GM12878 (cell line): ENCODE results near the gene TAAR9. TPM values are rescaled to one million over a fixed set of nuclear protein-coding genes. Genes with fewer than 3 reads are reported as not detected.
A peak's percentile ranks its signal among the peaks of the same experiment; 100 is the strongest.

Experiments
- ATAC-seq: fragments of 200-7000 bp; cut with Tn5 transposase; 3 replicates; pipeline ENCODE4 v1.9.1; 2020; ENCODE audit warnings: mild to moderate bottlenecking, moderate library complexity
- BruUV-seq: library from RNA; stranded (reverse); fragments of 400-500 nt; replicated peaks from 2 replicates; lab custom pipeline; 2021; lab: Mats Ljungman, UMichigan
- CTCF ChIA-PET: fragments of 300-600 bp; sonication (Branson Sonifier 250); formaldehyde crosslinking; extraction: SDS; loops from one replicate; lab custom pipeline; 2021; ENCODE audit warnings: inconsistent platforms; lab: Yijun Ruan, JAX
- POLR2A ChIA-PET: fragments of 350-600 bp; formaldehyde crosslinking; extraction: SDS; loops from one replicate; lab custom pipeline; 2021; ENCODE audit warnings: inconsistent platforms; lab: Charles Lee
- RAD21 ChIA-PET: fragments of 300-600 bp; sonication (Branson Sonifier 250); formaldehyde crosslinking; loops from one replicate; lab custom pipeline; 2023; ENCODE audit warnings: antibody characterized with exemption; ENCODE audit not compliant: unreplicated experiment; lab: Charles Lee
- SMC1A ChIA-PET: fragments of 300-600 bp; sonication (Branson Sonifier 250); formaldehyde crosslinking; loops from one replicate; lab custom pipeline; 2023; ENCODE audit not compliant: unreplicated experiment, uncharacterized antibody; lab: Charles Lee
- DNase-seq: peaks from one replicate; pipeline ENCODE4 v3.0.0-alpha.2; 2011; ENCODE audit warnings: low read depth, low spot score
- FAIRE-seq: peaks from 3 replicates; lab custom pipeline; 2011; peaks lifted over from hg19 to GRCh38; lab: Jason Lieb, UNC
- H2AFZ ChIP-seq: 2 replicates; pipeline ENCODE4 v1.6.0; 2011; ENCODE audit warnings: low read depth, low read length, control low read depth; ENCODE audit not compliant: control insufficient read depth
- H3K27ac ChIP-seq: 2 replicates; pipeline ENCODE4 v1.5.1; 2011; ENCODE audit warnings: control low read depth; ENCODE audit not compliant: control insufficient read depth, insufficient read depth
- H3K27me3 ChIP-seq, 2 experiments: replicated peaks in 1 of 2; 2 replicates each; pipeline versions ENCODE4 v1.6.0 to v1.6.1; 2011; ENCODE audit warnings: low read length in 1 of 2; ENCODE audit not compliant: control insufficient read depth in 2 of 2, insufficient read depth in 2 of 2
- H3K36me3 ChIP-seq, 2 experiments: 2 replicates each; pipeline ENCODE4 v1.5.1; 2011; ENCODE audit warnings: low read length in 1 of 2; ENCODE audit not compliant: control insufficient read depth in 2 of 2, insufficient read depth in 2 of 2
- H3K4me1 ChIP-seq: 2 replicates; pipeline ENCODE4 v1.6.1; 2011; ENCODE audit warnings: mild to moderate bottlenecking, low read length, moderate library complexity, mixed read lengths; ENCODE audit not compliant: control insufficient read depth, insufficient read depth
- H3K4me2 ChIP-seq: 2 replicates; pipeline ENCODE4 v1.6.0; 2011; ENCODE audit warnings: control low read depth; ENCODE audit not compliant: control insufficient read depth, insufficient read depth
- H3K4me3 ChIP-seq: fragments of 200-600 bp; sonication (generic); 2 replicates; pipeline ENCODE4 v1.5.1; 2016
- H3K79me2 ChIP-seq: 2 replicates; pipeline ENCODE4 v1.6.0; 2011; ENCODE audit warnings: low read length; ENCODE audit not compliant: control insufficient read depth, insufficient read depth
- H3K9ac ChIP-seq: 2 replicates; pipeline ENCODE4 v1.8.0; 2011; ENCODE audit warnings: low read length, control low read depth, mixed read lengths; ENCODE audit not compliant: control insufficient read depth, insufficient read depth
- H3K9me3 ChIP-seq: replicated peaks from 3 replicates; pipeline ENCODE4 v1.5.1; 2011; ENCODE audit warnings: mild to moderate bottlenecking, low read length; ENCODE audit not compliant: control insufficient read depth, insufficient read depth
- H4K20me1 ChIP-seq: 2 replicates; pipeline ENCODE4 v1.6.0; 2011; ENCODE audit not compliant: control insufficient read depth, insufficient read depth
- CBX5 ChIP-seq: sonication (generic); IDR thresholded peaks from 2 replicates; pipeline ENCODE4 v1.6.1; 2016; ENCODE audit warnings: low read depth, moderate library complexity, mild to moderate bottlenecking, inconsistent platforms
- CEBPB ChIP-seq, 2 experiments: fragments of 150-350 bp in 1 of 2; IDR thresholded peaks; 2 replicates each; pipeline ENCODE4 v1.6.1; 2012 to 2014; ENCODE audit warnings: low read depth in 2 of 2, low read length in 2 of 2, borderline replicate concordance in 1 of 2, inconsistent platforms in 1 of 2
- CREB1 ChIP-seq: IDR thresholded peaks from 2 replicates; pipeline ENCODE4 v1.6.1; 2012; ENCODE audit warnings: low read depth, mild to moderate bottlenecking, inconsistent platforms
- E4F1 ChIP-seq: fragments of 450-650 bp; IDR thresholded peaks from 2 replicates; pipeline ENCODE4 v1.6.1; 2018; ENCODE audit warnings: borderline replicate concordance, mild to moderate bottlenecking; ENCODE audit not compliant: partially characterized antibody
- EZH2 ChIP-seq: IDR thresholded peaks from 2 replicates; pipeline ENCODE4 v1.6.1; 2012; ENCODE audit warnings: low read depth, mild to moderate bottlenecking, control low read depth, inconsistent platforms, low read length, borderline replicate concordance; ENCODE audit not compliant: control insufficient read depth
- GATAD2B ChIP-seq: fragments of 450-650 bp; conservative IDR thresholded peaks from 2 replicates; pipeline ENCODE4 v1.6.1; 2017; ENCODE audit warnings: low read depth, mild to moderate bottlenecking, moderate library complexity
- MYB ChIP-seq: fragments of 150-350 bp; IDR thresholded peaks from 2 replicates; pipeline ENCODE4 v1.6.1; 2014; ENCODE audit warnings: mild to moderate bottlenecking, low read depth, low read length, borderline replicate concordance
- NFIC ChIP-seq: IDR thresholded peaks from 2 replicates; pipeline ENCODE4 v1.6.1; 2012; ENCODE audit warnings: low read depth, mild to moderate bottlenecking, inconsistent platforms, low read length, moderate library complexity
- NKRF ChIP-seq: fragments of 450-650 bp; conservative IDR thresholded peaks from 2 replicates; pipeline ENCODE4 v1.6.1; 2017; ENCODE audit warnings: mild to moderate bottlenecking, moderate library complexity
- PML ChIP-seq: IDR thresholded peaks from 2 replicates; pipeline ENCODE4 v1.6.1; 2012; ENCODE audit warnings: low read length, inconsistent platforms
- SMAD1 ChIP-seq: fragments of 450-650 bp; IDR thresholded peaks from 2 replicates; pipeline ENCODE4 v1.6.1; 2018; ENCODE audit warnings: mild to moderate bottlenecking, low read depth; ENCODE audit not compliant: partially characterized antibody
- SMAD5 ChIP-seq: IDR thresholded peaks from 2 replicates; pipeline ENCODE4 v1.6.1; 2016; ENCODE audit warnings: antibody characterized with exemption, low read depth
- STAT1 ChIP-seq: fragments of 450-650 bp; conservative IDR thresholded peaks from 2 replicates; pipeline ENCODE4 v1.6.1; 2014; ENCODE audit warnings: antibody characterized with exemption, mild to moderate bottlenecking
- TAF1 ChIP-seq: IDR thresholded peaks from 2 replicates; pipeline ENCODE4 v1.6.1; 2011; ENCODE audit warnings: mild to moderate bottlenecking, low read depth, low read length, borderline replicate concordance
- TCF12 ChIP-seq: IDR thresholded peaks from 2 replicates; pipeline ENCODE4 v1.6.1; 2011; ENCODE audit warnings: low read depth, mild to moderate bottlenecking, low read length
- YY1 ChIP-seq: IDR thresholded peaks from 2 replicates; pipeline ENCODE4 v1.6.1; 2011; ENCODE audit warnings: low read depth, mild to moderate bottlenecking, low read length
- ZNF384 ChIP-seq: IDR thresholded peaks from 2 replicates; pipeline ENCODE4 v1.6.1; 2012; ENCODE audit warnings: low read depth, mild to moderate bottlenecking, low read length, improper control_type of control experiment, borderline replicate concordance
- ZZZ3 ChIP-seq: IDR thresholded peaks from 2 replicates; pipeline ENCODE4 v1.6.1; 2011; ENCODE audit warnings: low read depth; ENCODE audit not compliant: control insufficient read depth, insufficient read length
- WGBS: methylation state at CpG from one replicate; pipeline ENCODE4 v1.1.6; 2016; ENCODE audit warnings: low lambda C conversion rate; ENCODE audit not compliant: insufficient replicate concordance, insufficient coverage; ENCODE audit errors: missing lambda C conversion rate; 5-methylcytosine and 5-hydroxymethylcytosine counted together
- in situ Hi-C: fragments of 300-500 bp; cut with MboI; formaldehyde crosslinking; loops from 9 replicates; pipeline ENCODE4 v1.14.3; 2018; ENCODE audit warnings: mixed read lengths
- intact Hi-C: fragments of 100-400 bp; cut with micrococcal nuclease; formaldehyde crosslinking; loops from one replicate; pipeline ENCODE4 v1.14.2; 2022; ENCODE audit not compliant: unreplicated experiment
- polyA plus RNA-seq, 11 experiments: library from polyadenylated mRNA; depleted of rRNA in 4 of 11; unstranded in 6 of 11; stranded (reverse) in 5 of 11; fragments of >200 nt; fragmentation: Nextera tagmentation in 4 of 11; fragmentation: Illumina TruSeq in 1 of 11; extraction: Ambion mirVana in 4 of 11; extraction: Trizol in 1 of 11; gene quantifications; 1 replicate in 1 of 11; 2 replicates in 10 of 11; pipeline versions ENCODE4 v1.2.1 to v1.2.3, GENCODE V29; 2011 to 2016; ENCODE audit warnings: inconsistent platforms in 2 of 11, missing spikeins in 2 of 11, low read depth in 1 of 11
- total RNA-seq, 4 experiments: library from RNA; depleted of rRNA in 3 of 4; stranded (reverse); fragments of >200 nt in 3 of 4; fragmentation: Illumina TruSeq in 1 of 4; extraction: Trizol in 1 of 4; gene quantifications; 2 replicates each; pipeline versions ENCODE4 v1.2.1 to v1.2.3, GENCODE V29; 2013 to 2021

The TAAR9 gene
- total and polyA plus RNA-seq, 10 of the 15 experiments (the other 5 are each of a cell fraction or from before 2014, with no cell fraction given), result not detected

- DNase-seq (no peak), FAIRE-seq (no peak), ATAC-seq (peak; percentile 54)
- Histone ChIP-seq H3K9ac (peak overlapping the region; percentile 50), H4K20me1 (no peaks in the 10 kb centered on the region), H3K36me3 (peaks cover 3 to 10% of the 10 kb centered on the region in 2 experiments; a peak in 3 of 4 replicates), H3K27ac (peak overlapping the region; percentile 73), H3K9me3 (peaks cover 12% of the 10 kb centered on the region), H3K4me3 (peak overlapping the region; percentile 56), H2AFZ (peak overlapping the region; percentile 59), H3K27me3 (no peaks in the 10 kb centered on the region), H3K79me2 (peaks cover 78% of the 10 kb centered on the region)
- SMC1A ChIA-PET, result interaction anchor here (0.6 to 4.2 kb wide), 10 partner anchors 19 to 211 kb away, joined by 3 to 19 read pairs (median 3); no protein-coding TSS in a partner anchor
- intact Hi-C loops, result no loop called here
- CTCF ChIA-PET, result interaction anchor here (0.8 to 11.0 kb wide), 7 partner anchors 9 to 210 kb away, joined by 3 to 263 read pairs (median 4); no protein-coding TSS in a partner anchor
- POLR2A ChIA-PET, result no interaction called here
- RAD21 ChIA-PET, result interaction anchor here (1.0 to 9.7 kb wide), 6 partner anchors 8 to 211 kb away, joined by 3 to 77 read pairs (median 4); no protein-coding TSS in a partner anchor
- in situ Hi-C loops, result no loop called here
- BruUV-seq, result no TSS peak
- TF ChIP-seq ZNF384 (no peak), YY1 (no peak), E4F1 (no peak), TAF1 (no peak), PML (0 out of 2 replicates have a peak, but pooled peaks have one; percentile 29), TCF12 (no peak), SMAD5 (no peak), SMAD1 (no peak), CEBPB (IDR thresholded peaks at IDR 0.05; ENCODE audit: borderline replicate concordance in 1 of 2, low read depth in 2 of 2, low read length in 2 of 2) (no peak), EZH2 (no peak), NFIC (0 out of 2 replicates have a peak, but pooled peaks have one; percentile 22), GATAD2B (no peak), NKRF (no peak), CREB1 (no peak), CBX5 (peak; percentile 64; the same call in 1 of the 2 replicates), ZZZ3 (no peak), MYB (no peak), STAT1 (no peak)
- TF ChIP-seq, all 136 proteins: peak for 3
- WGBS, result 1% methylated on average over 6 of the region's 6 CpGs
- Histone ChIP-seq H3K4me2 (peak overlapping the region; percentile 85), H3K4me1 (peaks cover 38% of the 10 kb centered on the region)
Observed at GRCh38 chr6:132490024-132490423, 48.1 kb upstream of the TAAR9 start.
